Epithelial cell of umbilical artery (primary cell): ENCODE measurements around the gene TRIM9. TPM values are rescaled to one million over a fixed set of nuclear protein-coding genes. Genes with fewer than 3 reads are reported as not detected.

Source experiments
- total RNA-seq: library from RNA; depleted of rRNA; stranded (reverse); fragments of >200 nt; gene quantifications from 2 replicates; pipeline ENCODE4 v1.2.3, GENCODE V29; 2014

The TRIM9 gene
- under 0.01 TPM in 1 of 2 replicates, not detected in the other for total RNA-seq

GRCh38 chr14:51094901-51095853 is at the start of gene TRIM9:
TRIM9 (minus strand) TSS chr14:51095105; CDS start chr14:51094939, 166 bp downstream.

GRCh38 chr14:50943943-50944646 is 150.8 kb downstream of the TRIM9 start, which contains the start of gene PYGL:
PYGL (minus strand) TSS chr14:50944483; CDS start chr14:50944403, 80 bp downstream.

Other genes with a start within 250 kb of the TRIM9 start
- gene ABHD12B, start 223.1 kb downstream of the TRIM9 start, total RNA-seq: not detected in 2 replicates
- 77.6 and 78.1 TPM in 2 replicates for gene PYGL, start 150.6 kb downstream of the TRIM9 start, total RNA-seq
- gene TMX1, start 145.1 kb upstream of the TRIM9 start, total RNA-seq: 65.9 and 105 TPM in 2 replicates